SK-N-SH treated with all-trans-retinoic acid at 6 μM for 48 hours (cell line): ENCODE measurements around the gene FLT3LG.

Experiments used
- ARNTL ChIP-seq: fragments of 450-650 bp; formaldehyde crosslinking; IDR thresholded peaks from 2 replicates; pipeline ENCODE4 v1.5.0; 2020; ENCODE audit warnings: low read depth, mild to moderate bottlenecking, moderate library complexity, borderline replicate concordance
- BACH2 ChIP-seq: fragments of 250-450 bp; sonication (Bioruptor Pico); IDR thresholded peaks from 2 replicates; pipeline ENCODE4 v1.9.0; 2021; ENCODE audit warnings: mild to moderate bottlenecking, borderline replicate concordance
- GLIS3 ChIP-seq: fragments of 250-450 bp; sonication (Bioruptor Pico); IDR thresholded peaks from 2 replicates; pipeline ENCODE4 v1.5.0; 2020; ENCODE audit warnings: mild to moderate bottlenecking, moderate library complexity
- PPARA ChIP-seq: fragments of 250-450 bp; sonication (Bioruptor Pico); IDR thresholded peaks from 2 replicates; pipeline ENCODE4 v1.5.0; 2020; ENCODE audit warnings: mild to moderate bottlenecking, borderline replicate concordance
- RARB ChIP-seq: fragments of 250-450 bp; sonication (Bioruptor Pico); IDR thresholded peaks from 2 replicates; pipeline ENCODE4 v1.8.0; 2021; ENCODE audit warnings: mild to moderate bottlenecking, moderate library complexity
- TOX ChIP-seq: fragments of 250-450 bp; sonication (Bioruptor Pico); IDR thresholded peaks from 2 replicates; pipeline ENCODE4 v1.8.0; 2021; ENCODE audit warnings: mild to moderate bottlenecking, moderate library complexity, borderline replicate concordance
- TSHZ2 ChIP-seq: fragments of 250-450 bp; sonication (Bioruptor Pico); IDR thresholded peaks from 2 replicates; pipeline ENCODE4 v1.5.0; 2020; ENCODE audit warnings: mild to moderate bottlenecking, moderate library complexity
- ZC3H10 ChIP-seq: fragments of 250-450 bp; sonication (Bioruptor Pico); IDR thresholded peaks from 2 replicates; pipeline ENCODE4 v1.5.1; 2021; ENCODE audit warnings: mild to moderate bottlenecking, moderate library complexity
- ZFP3 ChIP-seq: fragments of 250-450 bp; sonication (Bioruptor Pico); IDR thresholded peaks from 2 replicates; pipeline ENCODE4 v1.5.0; 2020; ENCODE audit warnings: mild to moderate bottlenecking, moderate library complexity
- ZNF565 ChIP-seq: fragments of 450-650 bp; formaldehyde crosslinking; conservative IDR thresholded peaks from 2 replicates; pipeline ENCODE4 v1.5.0; 2020; ENCODE audit warnings: low read depth, mild to moderate bottlenecking, moderate library complexity
- TF ChIP-seq, protein P1 (sequence below): fragments of 250-450 bp; sonication (Bioruptor Pico); IDR thresholded peaks from 2 replicates; pipeline ENCODE4 v1.8.0; 2020; ENCODE audit warnings: mild to moderate bottlenecking, moderate library complexity, borderline replicate concordance

DNA sequence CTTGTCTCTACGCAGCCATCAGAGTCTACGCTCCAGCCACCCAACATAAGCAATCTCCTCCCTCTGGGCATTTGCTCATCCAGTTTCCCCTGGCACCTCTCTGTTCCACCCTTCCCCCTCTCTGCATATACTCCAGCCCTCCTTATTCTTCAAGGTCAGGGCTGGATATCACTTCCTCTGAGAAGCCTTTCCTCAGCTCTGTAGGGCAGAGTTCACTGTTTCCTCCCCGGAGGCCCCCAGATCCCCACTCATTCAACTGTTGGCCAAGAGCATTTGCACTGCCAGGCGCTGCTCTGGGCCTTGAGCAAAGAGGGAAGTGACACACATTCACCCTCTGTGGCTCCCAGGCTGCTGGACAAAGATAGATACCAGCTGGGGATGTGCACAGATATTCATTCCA, 41.8 kb downstream of the FLT3LG start:
- TF ChIP-seq ZFP3 (CRISPR knock-in tag) (no peak), RARB (CRISPR knock-in tag) (no peak), TSHZ2 (CRISPR knock-in tag) (no peak), ZNF565 (no peak), PPARA (CRISPR knock-in tag) (no peak), BACH2 (CRISPR knock-in tag) (no peak), ZC3H10 (no peak), TOX (CRISPR knock-in tag) (no peak), ARNTL (CRISPR knock-in tag) (no peak), GLIS3 (CRISPR knock-in tag) (no peak)
- TF ChIP-seq, protein P1, sequence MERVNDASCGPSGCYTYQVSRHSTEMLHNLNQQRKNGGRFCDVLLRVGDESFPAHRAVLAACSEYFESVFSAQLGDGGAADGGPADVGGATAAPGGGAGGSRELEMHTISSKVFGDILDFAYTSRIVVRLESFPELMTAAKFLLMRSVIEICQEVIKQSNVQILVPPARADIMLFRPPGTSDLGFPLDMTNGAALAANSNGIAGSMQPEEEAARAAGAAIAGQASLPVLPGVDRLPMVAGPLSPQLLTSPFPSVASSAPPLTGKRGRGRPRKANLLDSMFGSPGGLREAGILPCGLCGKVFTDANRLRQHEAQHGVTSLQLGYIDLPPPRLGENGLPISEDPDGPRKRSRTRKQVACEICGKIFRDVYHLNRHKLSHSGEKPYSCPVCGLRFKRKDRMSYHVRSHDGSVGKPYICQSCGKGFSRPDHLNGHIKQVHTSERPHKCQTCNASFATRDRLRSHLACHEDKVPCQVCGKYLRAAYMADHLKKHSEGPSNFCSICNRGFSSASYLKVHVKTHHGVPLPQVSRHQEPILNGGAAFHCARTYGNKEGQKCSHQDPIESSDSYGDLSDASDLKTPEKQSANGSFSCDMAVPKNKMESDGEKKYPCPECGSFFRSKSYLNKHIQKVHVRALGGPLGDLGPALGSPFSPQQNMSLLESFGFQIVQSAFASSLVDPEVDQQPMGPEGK, result no peak
